Measurements from ENCODE around the gene LRBA. TPM values are rescaled to one million over a fixed set of nuclear protein-coding genes. Genes with fewer than 3 reads are reported as not detected.

The LRBA gene
- total and polyA plus RNA-seq, 2 of the 4 experiments (the other 2 are of a cell fraction) = 10.2 to 51.6 TPM

- no peaks in the 10 kb centered on the region for H3K36me3 ChIP-seq (ENCODE audit: control insufficient read depth, insufficient read depth, low read length)
- H3K9me3 ChIP-seq (ENCODE audit: control insufficient read depth, insufficient read depth, low read length) = no peaks in the 10 kb centered on the region
- H3K18ac ChIP-seq (ENCODE audit: low read depth, low read length) = no peak overlapping the region
- no peak overlapping the region for H4K8ac ChIP-seq (ENCODE audit: low read depth in 2 of 2, low read length in 2 of 2)
- in situ Hi-C loops (cut with MboI; ENCODE audit: low sequenced_read_pairs) (no loop called here), dilution Hi-C loops (cut with HindIII; ENCODE audit: low sequenced_read_pairs, unreplicated experiment) (no loop called here), intact Hi-C loops (cut with micrococcal nuclease) (no loop called here)
- no peak overlapping the region for H2BK15ac ChIP-seq (ENCODE audit: low read depth, low read length)
- no peak overlapping the region for H3K9ac ChIP-seq (ENCODE audit: low read depth, low read length)
- no peak overlapping the region for H2AK5ac ChIP-seq (ENCODE audit: low read depth, low read length)
- no peak overlapping the region for H3K23ac ChIP-seq (ENCODE audit: low read depth, low read length)
- DNase-seq = no peak
- H2BK120ac ChIP-seq (ENCODE audit: low read depth, low read length) = no peak overlapping the region
- H4K91ac ChIP-seq (ENCODE audit: insufficient read depth, low read depth, low read length) = no peak overlapping the region
- no peak overlapping the region for H3K14ac ChIP-seq (replicated peaks; ENCODE audit: low read depth, low read length)
- H3K27me3 ChIP-seq (ENCODE audit: control insufficient read depth, insufficient read depth, low read length) = no peaks in the 10 kb centered on the region
- H3K4me3 ChIP-seq (ENCODE audit: insufficient read depth, low read depth, low read length) = no peak overlapping the region
- H3K4me2 ChIP-seq (ENCODE audit: low read depth, low read length) = no peak overlapping the region
- POLR2A ChIA-PET (ENCODE audit: unreplicated experiment) = no interaction called here
- no peak for ATAC-seq (ENCODE audit: low read depth)
- CTCF ChIA-PET = no interaction called here
- H2BK20ac ChIP-seq (ENCODE audit: low read depth, low read length) = no peak overlapping the region
- H3K4ac ChIP-seq (ENCODE audit: low read depth, low read length) = no peak overlapping the region
- no peak overlapping the region for H4K5ac ChIP-seq (ENCODE audit: low read depth, low read length)
- no peak overlapping the region for H3K56ac ChIP-seq (ENCODE audit: extremely low read depth, insufficient read depth, low read length)
- no peaks in the 10 kb centered on the region for H3K4me1 ChIP-seq (ENCODE audit: control insufficient read depth, insufficient read depth, low read length)
- no peak overlapping the region for H2AFZ ChIP-seq (replicated peaks; ENCODE audit: low read length, poor library complexity)
- no peak overlapping the region for H2AK9ac ChIP-seq (replicated peaks; ENCODE audit: low read depth, low read length, poor library complexity)
- no peak for TF ChIP-seq RAD21 (IDR thresholded peaks at IDR 0.05; ENCODE audit: low read length)
- no peak for TF ChIP-seq USF2 (IDR thresholded peaks at IDR 0.05; ENCODE audit: low read depth, low read length)
- TF ChIP-seq MXI1 (IDR thresholded peaks at IDR 0.05; ENCODE audit: borderline replicate concordance, low read depth, low read length) = no peak
- TF ChIP-seq MAZ (IDR thresholded peaks at IDR 0.05; ENCODE audit: borderline replicate concordance, low read depth, low read length) = no peak
- no peak for TF ChIP-seq MAFK (IDR thresholded peaks at IDR 0.05; ENCODE audit: low read depth, low read length)
- no peak for TF ChIP-seq NFE2L2 (IDR thresholded peaks at IDR 0.05; ENCODE audit: low read depth, low read length)
- TF ChIP-seq RFX5 (IDR thresholded peaks at IDR 0.05; ENCODE audit: low read depth, low read length) = no peak
- TF ChIP-seq CTCF (conservative IDR thresholded peaks at IDR 0.05; ENCODE audit: low read depth, low read length) = no peak
- no peak for TF ChIP-seq SMC3 (IDR thresholded peaks at IDR 0.05; ENCODE audit: low read depth, low read length)
- TF ChIP-seq RCOR1 (IDR thresholded peaks at IDR 0.05; ENCODE audit: insufficient replicate concordance, low read length) = no peak
- no peak for TF ChIP-seq ELK1 (IDR thresholded peaks at IDR 0.05; ENCODE audit: borderline replicate concordance, low read depth, low read length)
- TF ChIP-seq CEBPB (IDR thresholded peaks at IDR 0.05; ENCODE audit: low read depth, low read length) = no peak
- TF ChIP-seq BHLHE40 (IDR thresholded peaks at IDR 0.05; ENCODE audit: low read depth, low read length) = no peak
- no peak for TF ChIP-seq POLR2A (IDR thresholded peaks at IDR 0.05; ENCODE audit: low read depth, low read length)
- TF ChIP-seq CHD1 (IDR thresholded peaks at IDR 0.05; ENCODE audit: low read depth, low read length) = no peak
- TF ChIP-seq FOS (IDR thresholded peaks at IDR 0.05; ENCODE audit: low read depth, low read length) = no peak
- no peaks in the 10 kb centered on the region; the same call in 1 of the 2 replicates for H3K9me1 ChIP-seq (ENCODE audit: insufficient read depth, low read length)
- WGBS, 2 experiments (ENCODE audit: extremely low coverage in 2 of 2, insufficient read length in 1 of 2) = no CpG with 5 or more reads among the region's 2 CpGs
- H3K27ac ChIP-seq (ENCODE audit: insufficient read depth, low read length) = no peak overlapping the region
- no peaks in the 10 kb centered on the region for H3K79me1 ChIP-seq (ENCODE audit: low read depth in 1 of 2, low read length in 2 of 2)
- no peaks in the 10 kb centered on the region for H4K20me1 ChIP-seq (ENCODE audit: insufficient read depth, low read length)
- no peak overlapping the region for H2BK5ac ChIP-seq (ENCODE audit: low read depth, low read length, poor library complexity, severe bottlenecking)
- no TSS peak for BruUV-seq (replicated peaks)
These were observed 648.5 kb downstream of the LRBA start for GRCh38 chr4:150366487-150366999.
